HG03196 (cell line): ENCODE data around the gene TYMP.

Experiments
- ATAC-seq: cut with Tn5 transposase; IDR thresholded peaks from one replicate; pipeline ENCODE4 v1.9.1; 2021; ENCODE audit not compliant: unreplicated experiment

The TYMP gene

DNA sequence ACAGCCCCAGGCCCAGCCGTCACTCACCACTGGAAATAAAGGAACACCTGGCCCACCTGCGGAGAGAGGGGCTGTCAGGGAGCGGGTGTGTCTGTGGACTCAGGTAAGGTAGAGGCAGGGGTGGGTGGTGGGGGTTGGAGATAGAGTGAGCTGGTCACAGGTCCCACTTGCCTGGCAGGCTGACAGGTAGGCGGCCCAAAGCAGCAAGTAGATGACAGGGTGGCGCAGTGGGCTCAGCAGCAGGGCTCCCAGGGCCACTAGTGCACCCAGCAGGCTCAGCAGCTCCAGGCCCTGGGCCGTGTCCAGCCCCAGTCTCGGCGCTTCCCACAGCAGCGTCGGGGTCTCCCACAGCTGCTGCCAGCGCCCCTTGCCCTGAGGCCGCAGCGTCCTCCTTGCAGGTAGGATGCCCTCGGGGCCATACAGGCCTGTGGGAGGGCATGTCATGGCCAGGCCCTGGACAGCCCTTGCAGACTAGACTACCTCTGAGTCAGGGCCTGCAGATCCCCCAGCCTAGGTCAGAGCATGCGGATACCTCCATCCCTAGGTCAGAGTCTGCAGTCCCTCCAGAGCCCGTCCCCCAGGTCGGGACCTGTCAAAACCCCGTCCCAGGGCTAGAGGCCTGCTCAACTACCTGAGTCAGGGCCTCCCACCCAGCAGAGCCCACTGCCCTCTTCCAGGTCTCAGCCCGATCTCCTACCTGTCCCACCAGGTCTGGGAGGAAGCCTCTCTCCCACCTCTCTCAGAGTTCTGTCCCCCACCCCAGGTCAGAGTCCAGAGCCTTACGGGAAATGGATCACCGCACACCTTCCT is 23.0 kb downstream of the TYMP start:
- no peak for ATAC-seq

DNA sequence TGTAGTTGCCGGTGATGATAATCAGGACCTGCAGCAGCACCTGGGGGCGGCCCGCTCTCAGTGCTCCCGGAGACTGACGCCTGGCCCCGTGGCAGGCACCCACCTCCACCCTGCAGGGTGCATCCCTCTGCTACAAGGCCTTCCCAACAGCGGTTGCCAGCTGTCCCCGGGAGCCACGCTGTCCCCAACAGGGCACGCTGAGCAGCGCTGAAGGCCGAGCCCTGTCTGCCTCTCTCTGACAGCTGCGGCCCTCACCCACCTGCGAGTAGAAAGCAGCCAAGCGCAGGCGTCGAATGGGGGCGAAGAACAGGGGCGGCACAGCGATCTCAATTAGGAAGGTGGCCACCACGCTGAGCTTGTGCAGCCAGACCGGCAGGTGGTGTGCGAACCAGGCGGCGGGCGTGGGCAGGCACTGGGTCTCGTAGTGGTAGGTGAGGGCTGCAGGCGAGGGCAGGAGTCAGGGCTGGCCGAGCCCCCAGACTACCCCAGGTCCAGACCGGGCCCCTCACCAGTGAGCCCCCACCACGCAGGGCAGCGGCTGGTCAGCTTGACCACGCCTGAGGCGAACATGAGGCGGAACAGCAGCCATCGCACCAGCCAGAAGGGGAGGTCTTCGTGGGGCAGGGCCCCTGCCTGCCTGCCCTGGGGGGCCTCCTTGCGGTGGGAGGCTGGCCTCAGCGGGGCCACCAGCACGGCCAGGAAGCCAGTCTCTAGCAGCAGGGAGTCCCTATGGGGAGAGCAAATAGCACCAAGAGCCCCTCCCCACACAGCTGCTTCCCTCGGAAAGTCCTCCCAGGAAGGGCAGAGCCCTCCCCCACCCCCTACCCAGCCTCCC is 23.8 kb downstream of the TYMP start:
- no peak for ATAC-seq

- no peak for ATAC-seq
Measured at GRCh38 chr22:50505276-50505775, 24.5 kb downstream of the TYMP start.

- no peak for ATAC-seq
Measured at GRCh38 chr22:50504369-50505211, 25.2 kb downstream of the TYMP start.

DNA sequence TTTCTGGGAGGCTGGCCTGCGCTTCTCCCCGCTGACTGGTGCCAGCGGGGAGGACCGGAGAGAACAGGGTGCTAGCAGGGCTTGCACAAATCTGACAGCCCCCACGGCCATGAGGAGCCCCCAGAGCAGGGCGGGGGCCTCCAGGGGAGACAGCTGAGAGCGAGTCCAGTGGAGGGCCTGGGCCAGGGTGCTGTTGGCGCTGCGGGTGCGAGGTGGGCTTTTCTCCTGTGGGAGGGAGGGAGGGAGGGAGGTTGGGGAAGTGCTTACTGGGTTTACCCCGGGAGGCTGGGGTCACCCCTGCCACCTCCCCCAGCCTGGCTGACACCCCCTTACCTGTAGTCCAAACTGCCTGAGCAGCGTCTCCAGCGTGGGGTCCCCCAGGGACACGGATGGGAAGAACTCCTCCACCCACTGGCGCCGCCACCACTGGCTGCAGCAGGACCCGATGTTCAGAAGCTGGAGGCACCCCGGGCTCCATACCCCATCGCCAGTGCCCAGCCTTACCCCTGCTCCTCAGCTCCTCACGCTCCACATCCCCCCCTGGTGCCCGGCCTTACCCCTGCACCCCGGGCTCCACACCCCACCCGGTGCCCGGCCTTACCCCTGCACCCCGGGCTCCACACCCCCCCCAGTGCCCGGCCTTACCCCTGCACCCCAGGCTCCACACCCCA is 26.2 kb downstream of the TYMP start:
- no peak for ATAC-seq

DNA sequence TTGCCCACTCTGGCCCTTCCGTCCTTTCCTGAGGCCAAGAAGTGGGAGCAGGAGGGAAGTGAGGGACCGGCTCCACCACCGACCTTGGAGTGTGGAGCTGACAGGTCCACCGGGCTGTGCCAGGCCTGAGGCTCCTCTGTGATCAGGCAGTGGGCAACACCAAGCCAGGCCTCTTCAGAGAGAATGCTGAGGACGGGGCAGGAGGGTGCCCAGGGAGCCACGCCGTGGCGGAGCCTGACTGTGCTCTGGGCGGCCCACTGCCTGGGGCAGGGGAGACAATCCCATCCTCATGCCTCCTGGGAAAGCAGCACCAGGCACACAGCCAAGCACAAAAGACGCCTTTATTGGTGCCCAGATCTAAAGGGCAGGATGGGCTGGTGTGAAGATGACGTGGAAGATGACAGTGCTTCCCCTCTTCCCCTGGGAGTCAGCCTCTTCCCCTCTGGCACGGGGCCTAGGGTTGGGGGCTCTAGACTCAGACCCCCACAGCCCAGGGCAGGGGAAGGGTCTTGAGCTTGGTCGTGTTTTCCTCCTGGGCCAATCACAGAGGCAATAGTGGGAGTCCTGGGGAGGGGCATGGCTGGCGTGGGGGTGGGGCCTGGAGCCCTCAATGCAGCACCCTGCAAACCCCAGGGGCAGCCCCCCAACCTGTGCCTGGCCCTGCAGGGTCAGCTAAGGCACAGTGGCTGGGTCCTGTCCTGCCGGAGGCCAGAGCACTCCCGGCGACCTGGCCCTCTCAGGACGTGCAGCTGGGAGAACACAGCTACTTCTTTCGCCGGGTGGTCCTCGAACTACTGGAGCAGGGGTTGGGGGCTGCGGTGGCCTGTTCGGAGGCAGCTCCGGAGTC is 27.0 kb downstream of the TYMP start:
- ATAC-seq = no peak

- no peak for ATAC-seq
Measured at GRCh38 chr22:50502096-50502495, 27.7 kb downstream of the TYMP start.

GRCh38 chr22:50500452-50500851 is 29.4 kb downstream of the TYMP start:
- ATAC-seq = no peak

DNA sequence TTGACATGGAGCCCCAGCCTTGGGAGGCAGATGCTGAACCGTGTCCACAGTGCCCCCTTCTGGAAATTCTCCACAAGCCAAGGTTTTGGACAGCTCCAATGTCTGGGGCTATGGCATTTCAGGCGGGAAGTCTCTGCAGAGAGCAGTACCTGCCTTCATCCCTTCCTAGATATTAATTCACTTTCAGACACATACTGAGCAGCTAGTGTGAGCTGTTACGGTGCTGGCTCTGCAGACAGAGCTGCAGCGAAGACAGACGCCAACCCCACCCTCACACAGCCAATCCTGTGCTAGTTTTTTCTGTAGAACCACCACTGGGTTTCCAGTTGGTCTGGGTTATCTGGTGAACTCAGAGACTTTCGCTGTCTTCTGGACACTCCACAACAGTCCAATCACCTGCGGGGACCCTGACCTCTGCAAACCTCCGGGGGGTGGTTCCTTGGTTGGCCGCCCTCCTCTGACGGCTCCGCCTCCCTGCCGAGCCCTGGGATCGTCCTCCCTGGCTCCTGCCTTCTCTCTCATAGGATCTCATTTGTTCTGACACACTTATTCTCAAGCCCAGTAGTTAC is 31.4 kb downstream of the TYMP start:
- no peak for ATAC-seq

DNA sequence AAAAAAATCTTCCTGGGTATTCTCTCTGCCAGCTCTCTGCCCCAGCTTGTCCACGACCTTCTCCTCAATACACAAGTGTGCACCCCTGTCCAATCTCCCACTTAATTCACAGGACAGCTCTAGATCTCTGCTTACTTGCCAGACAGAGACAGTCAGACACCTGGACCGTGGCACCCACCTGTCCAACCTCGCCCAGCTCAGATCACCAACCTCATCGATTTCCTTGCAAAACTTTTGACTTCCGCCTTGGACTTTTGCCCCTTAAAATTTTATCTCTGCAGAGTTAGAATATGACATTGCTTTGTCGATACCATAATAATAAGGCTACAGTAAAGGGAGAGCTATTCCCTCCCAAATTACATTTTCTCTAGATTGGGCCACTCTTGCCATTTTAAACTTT is 32.7 kb downstream of the TYMP start:
- ATAC-seq = no peak

- no peak for ATAC-seq
Measured at GRCh38 chr22:50490531-50491308, 39.1 kb downstream of the TYMP start.

DNA sequence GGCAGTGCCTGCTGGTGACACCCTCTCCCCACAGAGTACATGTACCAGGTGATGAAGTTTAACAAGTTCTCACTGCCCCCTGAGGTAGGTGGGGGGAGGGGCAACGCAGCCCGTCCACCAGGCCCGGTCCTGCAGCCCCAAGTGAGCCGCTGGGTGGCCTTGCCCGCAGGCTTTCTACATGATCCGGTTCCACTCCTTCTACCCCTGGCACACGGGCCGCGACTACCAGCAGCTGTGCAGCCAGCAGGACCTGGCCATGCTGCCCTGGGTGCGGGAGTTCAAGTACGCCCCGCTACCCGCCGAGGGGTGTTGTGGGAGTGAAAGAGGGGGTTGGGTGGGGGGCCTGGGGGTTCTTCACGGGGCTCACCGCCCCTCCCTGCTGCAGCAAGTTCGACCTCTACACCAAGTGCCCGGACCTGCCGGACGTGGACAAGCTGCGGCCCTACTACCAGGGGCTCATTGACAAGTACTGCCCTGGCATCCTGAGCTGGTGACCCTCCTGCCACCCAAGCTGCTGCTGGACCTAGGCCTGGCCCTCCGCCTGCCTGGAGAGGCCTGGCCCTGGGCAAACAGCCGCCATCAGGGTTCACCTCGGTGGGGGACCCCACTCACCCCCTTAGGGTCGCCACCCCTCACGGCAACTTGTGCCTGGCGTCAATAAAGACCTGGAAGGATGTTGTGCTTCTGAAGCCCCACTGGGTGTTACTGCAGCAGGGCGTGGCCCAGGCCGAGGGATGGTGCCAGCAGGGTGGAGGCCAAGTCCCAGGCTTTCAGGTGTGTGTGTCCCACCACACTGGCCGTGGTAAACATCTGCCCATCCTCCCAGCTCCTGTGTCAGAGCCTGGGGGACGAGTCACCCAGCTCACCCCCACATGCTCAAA is 40.2 kb downstream of the TYMP start:
- ATAC-seq = no peak

GRCh38 chr22:50488886-50489285 is 40.9 kb downstream of the TYMP start:
- ATAC-seq = no peak

DNA sequence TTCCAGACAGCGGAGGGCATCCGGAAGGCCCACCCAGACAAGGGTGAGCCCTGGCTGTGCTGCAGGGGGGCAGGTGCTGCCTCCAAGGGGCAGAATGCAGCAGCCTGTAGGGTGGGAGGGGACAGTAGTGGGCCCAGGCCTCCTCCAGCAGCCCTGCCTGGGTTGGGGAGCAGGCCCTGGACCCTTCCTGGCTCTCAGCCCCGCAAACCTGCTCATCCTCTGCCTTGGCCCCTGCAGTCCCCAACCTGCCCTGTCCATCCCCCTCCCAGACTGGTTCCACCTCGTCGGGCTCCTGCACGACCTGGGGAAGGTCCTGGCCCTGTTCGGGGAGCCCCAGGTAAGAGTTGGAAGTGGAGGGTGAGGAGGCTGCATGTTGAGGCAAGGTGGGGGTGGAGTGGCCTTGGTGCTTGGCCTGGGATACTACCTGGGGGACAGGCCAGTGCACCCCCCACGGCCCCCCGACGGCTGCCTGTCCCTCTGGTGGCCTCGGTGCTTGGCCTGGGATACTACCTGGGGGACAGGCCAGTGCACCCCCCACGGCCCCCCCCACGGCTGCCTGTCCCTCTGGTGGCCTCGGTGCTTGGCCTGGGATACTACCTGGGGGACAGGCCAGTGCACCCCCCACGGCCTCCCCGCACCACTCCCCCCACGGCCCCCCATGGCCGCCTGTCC is 41.7 kb downstream of the TYMP start:
- ATAC-seq = no peak

- no peak for ATAC-seq
Measured at GRCh38 chr22:50487290-50488005, 42.4 kb downstream of the TYMP start.

GRCh38 chr22:50486561-50487289 is 43.1 kb downstream of the TYMP start, which contains the start of gene MIOX:
TSS of gene MIOX (plus strand) at chr22:50486859. CDS start at chr22:50486898, 39 bp downstream.
- ATAC-seq = no peak
